Psoas muscle (tissue), 8 donors: ENCODE data around the gene SGPL1. TPM values are rescaled to one million over a fixed set of nuclear protein-coding genes. Genes with fewer than 3 reads are reported as not detected.

Experiments used
- ATAC-seq, 4 donors: fragments of 200-7000 bp; cut with Tn5 transposase; one replicate each; pipeline ENCODE4 v1.9.1; 2020; ENCODE audit warnings: moderate library complexity in 3 of 4, mild to moderate bottlenecking in 2 of 4
- DNase-seq, 2 donors: peaks; one replicate each; pipeline ENCODE4 v3.0.0-alpha.2; 2020
- H3K27ac ChIP-seq: fragments of 200-600 bp; one replicate; pipeline ENCODE4 v1.8.0; 2022
- H3K27me3 ChIP-seq, 3 donors: fragments of 200-600 bp in 1 of 3; one replicate each; pipeline versions ENCODE4 v1.6.1 to v1.8.0; 2013 to 2022; ENCODE audit warnings: low read length in 2 of 3, mild to moderate bottlenecking in 2 of 3, moderate library complexity in 1 of 3; ENCODE audit not compliant: insufficient read depth in 3 of 3
- H3K36me3 ChIP-seq, 2 donors: fragments of 200-600 bp in 1 of 2; one replicate each; pipeline versions ENCODE4 v1.6.1 to v1.8.0; 2013 to 2022; ENCODE audit warnings: low read depth in 1 of 2, mild to moderate bottlenecking in 1 of 2, moderate library complexity in 1 of 2; ENCODE audit not compliant: insufficient read depth in 1 of 2
- H3K4me1 ChIP-seq: fragments of 200-600 bp; one replicate; pipeline ENCODE4 v1.8.0; 2022
- H3K4me3 ChIP-seq: fragments of 200-600 bp; one replicate; pipeline ENCODE4 v1.8.0; 2022; ENCODE audit warnings: mild to moderate bottlenecking
- H3K9me3 ChIP-seq: fragments of 200-600 bp; one replicate; pipeline ENCODE4 v1.8.0; 2022
- CTCF ChIP-seq: fragments of 200-600 bp; IDR thresholded peaks from one replicate; pipeline ENCODE4 v1.8.0; 2022; ENCODE audit warnings: antibody characterized with exemption
- WGBS, 3 donors: extraction: QIAGEN DNeasy Blood & Tissue Kit; methylation state at CpG; one replicate each; pipeline versions ENCODE4 v1.1.6 to v1.1.7; 2013; 5-methylcytosine and 5-hydroxymethylcytosine counted together
- intact Hi-C, 2 donors: fragments of 100-400 bp; cut with DNase I; formaldehyde crosslinking; loops; one replicate each; pipeline versions ENCODE4 v1.11.0 to v1.14.2; 2022
- polyA plus RNA-seq, 3 donors: library from polyadenylated mRNA; stranded (reverse); fragments of 200-250 nt; gene quantifications; one replicate each; pipeline ENCODE4 v1.2.3, GENCODE V29; 2013
- total RNA-seq, 4 donors: library from RNA; stranded (reverse); fragmentation: NEBNext Ultra II Directional in 2 of 4; extraction: Animal tissue kit (Norgen Biotek cat#: 25700) in 2 of 4; gene quantifications; one replicate each; pipeline versions ENCODE4 v1.2.1 to v1.2.4, GENCODE V29; 2021 to 2023
- donor health status: healthy with polysubstance abuse.
- donor health status: DM: no; HTN: no; CAD: no; lungs with moderate emphysema.
- donor health status: Bipolar disorder and iron deficiency.
- donor health status: healthy.
- donor health status: DM: yes; HTN: yes; CAD: no.
- donor health status: DM: no; HTN: no; CAD: no.
- donor health status: DM: no; HTN: no; CAD: no.
- donor health status: DM: yes; HTN: yes; CAD: no.

The SGPL1 gene
- total and polyA plus RNA-seq, 7 donors = 3.7 to 15.1 (median 9.5) TPM

- no peak for TF ChIP-seq CTCF
- DNase-seq = peak in 1 of 2 donors; percentile 15
- Histone ChIP-seq H3K4me1 (no peaks in the 10 kb centered on the region), H3K9me3 (no peaks in the 10 kb centered on the region), H3K27ac (no peak overlapping the region), H3K36me3 (no peaks in the 10 kb centered on the region), H3K27me3 (peaks cover 0 to 8% (median 0%) of the 10 kb centered on the region in 3 donors), H3K4me3 (no peak overlapping the region)
- WGBS, 3 donors = 59 to 83% (median 71%) methylated on average over 6 of the region's 6 CpGs
- intact Hi-C loops = no loop called here
- ATAC-seq = no peak
Measured at GRCh38 chr10:70913191-70913892, 97.6 kb downstream of the SGPL1 start.

- H3K27ac ChIP-seq = no peak overlapping the region
- TF ChIP-seq CTCF = no peak
- peaks cover 0 to 11% (median 0%) of the 10 kb centered on the region in 3 donors for H3K27me3 ChIP-seq
- intact Hi-C loops = no loop called here
- no peaks in the 10 kb centered on the region for H3K36me3 ChIP-seq
- H3K9me3 ChIP-seq = no peaks in the 10 kb centered on the region
- H3K4me1 ChIP-seq = no peaks in the 10 kb centered on the region
- WGBS, 3 donors = 93 to 94% (median 94%) methylated on average over 3 of the region's 3 CpGs
- H3K4me3 ChIP-seq = no peak overlapping the region
- DNase-seq (peak in 1 of 2 donors; percentile 22), ATAC-seq (no peak)
Measured at GRCh38 chr10:70913893-70914240, 98.1 kb downstream of the SGPL1 start.

- ATAC-seq (no peak), DNase-seq (peak in 1 of 2 donors; percentile 19)
- no peak for TF ChIP-seq CTCF
- intact Hi-C loops = no loop called here
- no peaks in the 10 kb centered on the region for H3K4me1 ChIP-seq
- peaks cover 0 to 11% (median 0%) of the 10 kb centered on the region in 3 donors for H3K27me3 ChIP-seq
- no peak overlapping the region for H3K4me3 ChIP-seq
- H3K9me3 ChIP-seq = no peaks in the 10 kb centered on the region
- H3K36me3 ChIP-seq = no peaks in the 10 kb centered on the region
- no peak overlapping the region for H3K27ac ChIP-seq
- WGBS, 3 donors = 79 to 89% (median 81%) methylated on average over 10 of the region's 10 CpGs
Measured at GRCh38 chr10:70914316-70914864, 98.6 kb downstream of the SGPL1 start.

GRCh38 chr10:70915206-70915605 is 99.5 kb downstream of the SGPL1 start:
- no peak for TF ChIP-seq CTCF
- H3K36me3 ChIP-seq = no peaks in the 10 kb centered on the region
- peaks cover 0 to 11% (median 0%) of the 10 kb centered on the region in 3 donors for H3K27me3 ChIP-seq
- no peaks in the 10 kb centered on the region for H3K9me3 ChIP-seq
- ATAC-seq (no peak), DNase-seq (peak in 1 of 2 donors; percentile 20)
- WGBS, 3 donors = 79 to 91% (median 88%) methylated on average over 5 of the region's 5 CpGs
- no peaks in the 10 kb centered on the region for H3K4me1 ChIP-seq
- no peak overlapping the region for H3K4me3 ChIP-seq
- no peak overlapping the region for H3K27ac ChIP-seq
- intact Hi-C loops = no loop called here
